COLO668 (cell line): ENCODE data around the gene TTC17.
"Not testable (repeated sequence)": the region's sequence is repeated elsewhere in the genome, so short reads cannot be mapped to it uniquely, and the experiment has no call there.

Experiments used
- DNase-seq: peaks from one replicate; lab custom pipeline; 2025; ENCODE audit not compliant: unreplicated experiment; lab: John Stamatoyannopoulos, UW

Gene TTC17, protein sequence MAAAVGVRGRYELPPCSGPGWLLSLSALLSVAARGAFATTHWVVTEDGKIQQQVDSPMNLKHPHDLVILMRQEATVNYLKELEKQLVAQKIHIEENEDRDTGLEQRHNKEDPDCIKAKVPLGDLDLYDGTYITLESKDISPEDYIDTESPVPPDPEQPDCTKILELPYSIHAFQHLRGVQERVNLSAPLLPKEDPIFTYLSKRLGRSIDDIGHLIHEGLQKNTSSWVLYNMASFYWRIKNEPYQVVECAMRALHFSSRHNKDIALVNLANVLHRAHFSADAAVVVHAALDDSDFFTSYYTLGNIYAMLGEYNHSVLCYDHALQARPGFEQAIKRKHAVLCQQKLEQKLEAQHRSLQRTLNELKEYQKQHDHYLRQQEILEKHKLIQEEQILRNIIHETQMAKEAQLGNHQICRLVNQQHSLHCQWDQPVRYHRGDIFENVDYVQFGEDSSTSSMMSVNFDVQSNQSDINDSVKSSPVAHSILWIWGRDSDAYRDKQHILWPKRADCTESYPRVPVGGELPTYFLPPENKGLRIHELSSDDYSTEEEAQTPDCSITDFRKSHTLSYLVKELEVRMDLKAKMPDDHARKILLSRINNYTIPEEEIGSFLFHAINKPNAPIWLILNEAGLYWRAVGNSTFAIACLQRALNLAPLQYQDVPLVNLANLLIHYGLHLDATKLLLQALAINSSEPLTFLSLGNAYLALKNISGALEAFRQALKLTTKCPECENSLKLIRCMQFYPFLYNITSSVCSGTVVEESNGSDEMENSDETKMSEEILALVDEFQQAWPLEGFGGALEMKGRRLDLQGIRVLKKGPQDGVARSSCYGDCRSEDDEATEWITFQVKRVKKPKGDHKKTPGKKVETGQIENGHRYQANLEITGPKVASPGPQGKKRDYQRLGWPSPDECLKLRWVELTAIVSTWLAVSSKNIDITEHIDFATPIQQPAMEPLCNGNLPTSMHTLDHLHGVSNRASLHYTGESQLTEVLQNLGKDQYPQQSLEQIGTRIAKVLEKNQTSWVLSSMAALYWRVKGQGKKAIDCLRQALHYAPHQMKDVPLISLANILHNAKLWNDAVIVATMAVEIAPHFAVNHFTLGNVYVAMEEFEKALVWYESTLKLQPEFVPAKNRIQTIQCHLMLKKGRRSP

DNA sequence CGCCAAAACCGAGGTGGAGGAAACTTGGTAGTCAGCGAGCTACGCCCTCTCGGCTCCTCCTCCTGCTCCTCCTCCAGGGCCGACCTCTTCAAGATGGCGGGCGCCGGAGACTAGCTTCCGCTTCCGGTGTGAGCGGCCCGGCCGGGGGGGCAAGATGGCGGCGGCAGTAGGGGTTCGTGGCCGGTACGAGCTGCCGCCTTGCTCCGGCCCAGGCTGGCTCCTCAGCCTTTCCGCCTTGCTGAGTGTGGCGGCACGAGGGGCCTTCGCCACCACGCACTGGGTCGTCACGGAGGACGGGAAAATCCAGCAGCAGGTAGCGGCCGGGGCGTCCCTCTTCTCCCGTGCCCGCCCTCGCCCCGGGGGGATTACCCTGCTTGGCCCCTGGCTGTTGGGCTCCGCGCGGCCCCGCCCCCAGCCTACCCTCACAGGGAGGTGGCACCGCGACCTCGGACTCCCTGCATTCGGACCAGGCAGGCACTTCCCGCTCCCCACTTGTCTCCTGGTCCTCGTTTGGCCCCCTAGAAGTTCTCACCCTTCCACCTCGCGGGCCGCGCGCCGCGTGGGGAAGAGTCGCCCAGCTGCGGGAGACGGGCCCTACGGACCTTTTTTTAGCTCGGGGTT, at the start of gene TTC17:
Gene TTC17, plus strand, starts transcription at position 120 of the 621 bp plus-strand sequence. Its CDS starts 35 bp downstream, at position 155.
- peak; percentile 97 for DNase-seq

DNA sequence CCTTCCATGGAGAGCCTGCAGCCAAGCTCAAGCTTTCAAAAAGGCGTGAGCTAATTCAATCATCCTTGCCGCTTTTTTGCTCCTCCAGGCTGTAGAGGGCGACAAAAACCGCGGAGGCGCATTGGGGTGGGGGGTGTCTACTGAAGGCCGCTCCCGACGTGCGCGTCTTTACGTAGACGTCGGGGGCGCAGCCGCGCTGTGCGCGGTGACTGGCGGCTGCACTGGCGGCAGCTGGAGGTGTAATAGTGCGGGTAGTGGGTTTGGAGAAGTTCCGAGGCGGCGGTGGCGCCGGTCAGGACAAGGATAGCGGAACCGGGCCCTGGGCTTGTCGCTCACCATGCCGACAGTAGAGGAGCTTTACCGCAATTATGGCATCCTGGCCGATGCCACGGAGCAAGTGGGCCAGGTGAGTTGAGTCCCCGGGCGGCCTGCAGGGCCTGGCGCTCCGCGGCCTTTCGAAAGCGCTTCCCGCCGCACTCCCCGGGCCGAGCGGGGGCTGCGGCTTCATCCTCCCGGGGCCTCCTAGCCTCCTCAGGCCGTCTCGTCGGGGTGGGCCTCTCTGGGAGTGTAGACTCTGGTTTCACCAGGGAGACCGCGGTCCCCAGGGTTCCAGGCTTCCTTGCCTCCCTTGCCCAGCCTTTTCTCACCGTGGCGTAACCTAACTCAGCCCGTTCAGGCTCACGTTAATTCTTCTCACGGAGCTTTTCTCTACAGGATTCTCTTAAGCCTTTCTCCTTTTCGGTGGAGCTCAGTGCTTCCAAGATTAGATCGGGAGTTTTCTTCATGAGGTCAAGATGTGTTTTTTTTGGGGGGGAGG, 46.7 kb upstream of the TTC17 start, which contains the start of gene API5:
Gene API5, plus strand, starts transcription at position 206 of the 817 bp plus-strand sequence. Its CDS starts 132 bp downstream, at position 338.
- peak; percentile 98 for DNase-seq

DNA sequence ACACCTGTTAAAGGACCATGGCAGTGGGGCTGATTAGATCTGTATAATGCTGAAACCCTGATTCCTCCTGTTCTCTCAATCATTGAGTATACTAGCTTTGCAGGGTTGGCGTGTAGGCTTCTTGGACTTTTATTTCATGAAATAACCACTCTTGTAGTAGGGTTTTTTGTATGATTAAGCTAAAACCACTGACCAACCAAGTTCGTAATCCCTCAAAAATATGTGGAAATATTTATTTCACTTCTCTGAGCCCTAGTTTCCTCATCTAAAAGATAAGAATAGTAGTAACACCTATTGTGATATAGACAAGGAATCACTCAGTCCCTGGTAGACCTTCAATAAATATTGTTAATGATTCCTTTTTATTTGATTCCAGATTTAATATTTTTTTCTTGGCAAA, 42.8 kb upstream of the TTC17 start:
- no peak for DNase-seq

- DNase-seq: no peak
Observed at GRCh38 chr11:43316451-43316850, 42.3 kb upstream of the TTC17 start.

DNA sequence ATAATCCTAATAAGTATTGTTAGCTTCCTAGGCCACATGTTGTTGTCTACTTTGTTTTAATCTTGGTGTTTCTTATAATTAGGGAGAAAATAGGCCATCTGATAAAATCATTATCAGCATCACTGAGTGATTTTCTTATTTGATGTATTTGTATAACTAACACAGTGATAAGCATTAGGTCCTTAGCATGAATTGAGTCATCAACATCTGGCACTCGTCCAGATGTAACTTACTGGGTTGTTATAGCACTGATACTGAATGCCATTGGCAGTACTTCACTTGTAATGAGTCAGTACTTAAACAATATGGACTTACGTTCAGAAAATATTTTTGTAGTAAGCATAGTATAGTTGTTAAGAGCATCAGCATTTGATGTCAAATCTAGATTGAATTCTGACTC, 30.7 kb upstream of the TTC17 start:
- DNase-seq: no peak

GRCh38 chr11:43328482-43328881, 30.2 kb upstream of the TTC17 start:
- DNase-seq: no peak

GRCh38 chr11:43341159-43341558, 17.6 kb upstream of the TTC17 start:
- DNase-seq: no peak

DNA sequence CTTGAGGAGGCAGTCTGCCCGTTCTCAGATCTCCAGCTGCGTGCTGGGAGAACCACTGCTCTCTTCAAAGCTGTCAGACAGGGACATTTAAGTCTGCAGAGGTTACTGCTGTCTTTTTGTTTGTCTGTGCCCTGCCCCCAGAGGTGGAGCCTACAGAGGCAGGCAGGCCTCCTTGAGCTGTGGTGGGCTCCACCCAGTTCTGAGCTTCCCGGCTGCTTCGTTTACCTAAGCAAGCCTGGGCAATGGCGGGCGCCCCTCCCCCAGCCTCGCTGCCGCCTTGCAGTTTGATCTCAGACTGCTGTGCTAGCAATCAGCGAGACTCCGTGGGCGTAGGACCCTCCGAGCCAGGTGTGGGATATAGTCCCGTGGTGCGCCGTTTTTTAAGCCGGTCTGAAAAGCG, 7.3 kb upstream of the TTC17 start:
- not testable (repeated sequence) for DNase-seq

DNA sequence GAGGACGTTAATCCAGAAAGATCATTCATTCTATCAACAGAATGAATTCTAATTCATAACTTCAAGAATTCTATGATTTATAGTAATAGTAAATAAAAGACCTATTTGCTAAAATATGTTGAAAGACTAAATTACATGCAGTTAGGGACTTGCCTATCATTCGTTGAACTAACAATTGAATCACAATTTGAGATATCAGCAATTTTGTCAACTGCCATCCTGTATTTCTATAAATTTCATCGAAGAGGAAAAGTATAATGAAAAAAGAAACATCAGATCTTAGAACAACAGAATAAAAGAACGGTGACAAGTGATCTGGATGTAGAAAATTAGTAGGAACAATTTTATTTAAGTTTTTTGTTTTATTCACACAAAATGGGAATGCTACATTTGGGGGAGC, 4.4 kb upstream of the TTC17 start:
- DNase-seq: no peak

DNA sequence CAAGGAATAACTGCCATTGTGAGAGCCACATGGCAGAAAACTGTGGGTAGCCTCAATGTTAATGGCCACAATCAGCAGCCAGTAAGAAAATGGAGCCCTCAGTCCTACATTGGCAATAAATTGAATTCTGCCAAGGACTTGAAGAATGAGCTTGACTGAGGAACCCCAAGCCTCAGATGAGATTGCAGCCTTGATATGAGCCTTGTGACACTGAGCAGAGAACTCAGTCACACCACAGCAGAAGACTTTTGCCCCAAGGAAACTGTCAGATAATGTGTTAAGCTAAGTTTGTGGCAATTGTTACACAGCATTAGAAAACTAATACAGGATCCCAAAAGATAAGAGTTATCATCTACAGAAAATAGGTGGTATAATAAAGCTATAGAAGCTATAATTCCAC, 2.4 kb upstream of the TTC17 start:
- DNase-seq: no peak

DNA sequence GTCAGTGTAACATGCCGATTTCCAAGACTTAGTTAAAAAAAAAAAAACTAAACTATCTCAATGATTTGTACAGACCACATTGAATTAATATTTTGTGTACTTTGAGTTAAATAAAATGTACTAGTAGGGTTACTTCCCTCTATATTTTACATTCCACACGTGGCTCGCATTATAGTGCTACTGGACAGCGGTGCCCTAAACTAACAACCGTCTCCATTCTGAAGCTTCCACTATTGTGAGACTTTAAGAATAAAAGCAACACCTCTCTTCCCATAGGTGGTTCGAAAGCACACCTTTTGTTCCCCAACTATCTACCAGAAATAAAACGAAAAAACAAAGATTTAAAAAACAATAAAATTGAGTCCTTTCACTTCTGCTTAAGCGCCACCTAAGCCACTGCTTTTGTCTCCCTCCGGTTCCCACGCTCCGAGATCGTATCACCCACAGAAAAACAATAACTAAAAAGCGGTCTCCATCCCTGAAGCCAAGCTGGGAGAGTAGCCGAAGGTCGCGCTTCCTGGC, 380 bp upstream of the TTC17 start:
- no peak for DNase-seq

- no peak for DNase-seq
Observed at GRCh38 chr11:43359422-43359818, 700 bp downstream of the TTC17 start.

- no peak for DNase-seq
Observed at GRCh38 chr11:43360361-43361032, 1.8 kb downstream of the TTC17 start.

GRCh38 chr11:43366677-43367076, 8.0 kb downstream of the TTC17 start:
- no peak for DNase-seq

GRCh38 chr11:43367382-43368178, 8.9 kb downstream of the TTC17 start:
- no peak for DNase-seq

GRCh38 chr11:43376065-43376464, 17.3 kb downstream of the TTC17 start:
- DNase-seq: no peak

DNA sequence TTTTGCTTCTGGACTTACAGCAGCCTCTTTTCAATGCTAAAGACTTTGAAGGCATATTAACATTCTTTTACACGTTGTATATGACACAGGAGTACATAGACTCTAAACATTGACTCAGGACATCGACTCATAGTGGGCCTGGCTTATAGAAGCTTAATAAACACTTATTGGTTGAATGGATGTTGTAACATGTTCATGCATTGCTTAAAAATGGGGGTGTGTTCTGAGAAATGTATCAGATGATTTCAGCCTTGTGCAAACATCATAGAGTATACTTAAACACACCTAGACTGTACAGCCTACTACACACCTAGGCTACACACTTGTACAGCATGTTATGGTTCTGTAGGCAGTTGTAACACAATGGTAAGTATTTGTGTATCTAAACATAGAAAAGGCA, 17.9 kb downstream of the TTC17 start:
- DNase-seq: no peak

- DNase-seq: no peak
Observed at GRCh38 chr11:43377389-43377788, 18.7 kb downstream of the TTC17 start.

GRCh38 chr11:43378897-43379296, 20.2 kb downstream of the TTC17 start:
- no peak for DNase-seq
